ENCODE results near the gene OVAAL.

Gene OVAAL

DNA sequence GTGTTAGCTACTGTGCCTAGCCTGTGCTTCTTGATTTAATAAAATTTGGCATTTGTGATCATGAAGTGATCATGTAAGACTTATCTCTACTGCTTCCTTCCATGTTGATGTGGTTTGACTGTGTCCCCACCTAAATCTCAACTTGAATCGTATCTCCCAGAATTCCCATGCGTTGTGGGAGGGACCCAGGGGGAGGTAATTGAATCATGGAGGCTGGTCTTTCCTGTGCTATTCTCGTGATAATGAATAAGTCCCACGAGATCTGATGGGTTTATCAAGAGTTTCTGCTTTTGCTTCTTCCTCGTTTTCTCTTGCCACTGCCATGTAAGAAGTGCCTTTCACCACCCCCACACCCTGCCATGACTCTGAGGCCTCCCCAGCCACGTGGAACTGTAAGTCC, at the start of gene OVAAL:
Gene OVAAL (plus strand): TSS at position 301 of the 400 bp plus-strand sequence.
- no peak for DNase-seq

GRCh38 chr1:180510882-180511281, 47.9 kb upstream of the OVAAL start:
- DNase-seq: no peak

GRCh38 chr1:180513531-180513930, 45.2 kb upstream of the OVAAL start:
- no peak for DNase-seq

GRCh38 chr1:180515364-180515763, 43.4 kb upstream of the OVAAL start:
- DNase-seq: no peak

DNA sequence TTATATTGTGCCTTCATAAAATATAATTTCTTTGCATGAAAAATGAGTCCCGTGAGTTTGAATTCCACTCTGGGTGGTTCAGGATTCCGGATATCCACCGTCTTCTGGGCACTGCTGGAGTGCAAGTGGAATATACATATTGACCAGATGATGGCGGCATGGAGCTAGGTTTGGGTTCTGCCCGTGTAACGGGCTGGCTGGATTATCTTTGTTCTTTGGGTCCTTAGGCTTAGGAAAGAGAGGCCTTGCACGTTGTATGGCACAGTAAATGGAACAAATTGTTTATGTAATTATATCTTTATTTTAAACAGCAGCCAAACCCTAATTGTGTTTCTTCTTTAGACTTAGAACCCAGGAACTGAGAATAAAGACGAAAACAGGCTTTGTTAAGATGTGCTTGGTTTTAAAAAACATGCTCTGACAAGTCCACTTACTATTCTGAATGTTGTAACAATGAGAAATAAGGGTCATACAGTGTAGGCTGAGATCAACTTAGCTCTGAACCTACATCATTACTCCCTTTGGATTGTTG, 42.8 kb upstream of the OVAAL start:
- peak; percentile 70 for DNase-seq

DNA sequence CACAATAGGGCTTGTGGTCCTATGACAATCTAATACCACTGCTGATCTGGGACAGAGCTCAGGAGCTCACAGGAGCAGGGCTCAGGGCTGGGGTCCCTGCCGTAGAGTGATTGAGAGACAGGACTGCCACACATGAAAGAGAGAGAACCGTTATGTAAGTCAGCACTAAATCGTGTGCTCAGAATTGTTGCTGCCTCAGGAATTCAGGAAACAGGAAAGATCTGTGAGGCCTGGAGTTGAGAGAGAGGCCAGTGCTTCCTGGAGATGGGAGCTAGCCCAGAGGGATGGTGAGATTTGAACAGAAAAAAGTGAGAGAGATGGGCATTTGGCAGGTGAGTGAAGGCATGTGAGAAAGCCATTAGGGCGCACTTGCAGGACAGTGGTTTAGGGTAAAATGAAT, 38.9 kb upstream of the OVAAL start:
- no peak for DNase-seq

DNA sequence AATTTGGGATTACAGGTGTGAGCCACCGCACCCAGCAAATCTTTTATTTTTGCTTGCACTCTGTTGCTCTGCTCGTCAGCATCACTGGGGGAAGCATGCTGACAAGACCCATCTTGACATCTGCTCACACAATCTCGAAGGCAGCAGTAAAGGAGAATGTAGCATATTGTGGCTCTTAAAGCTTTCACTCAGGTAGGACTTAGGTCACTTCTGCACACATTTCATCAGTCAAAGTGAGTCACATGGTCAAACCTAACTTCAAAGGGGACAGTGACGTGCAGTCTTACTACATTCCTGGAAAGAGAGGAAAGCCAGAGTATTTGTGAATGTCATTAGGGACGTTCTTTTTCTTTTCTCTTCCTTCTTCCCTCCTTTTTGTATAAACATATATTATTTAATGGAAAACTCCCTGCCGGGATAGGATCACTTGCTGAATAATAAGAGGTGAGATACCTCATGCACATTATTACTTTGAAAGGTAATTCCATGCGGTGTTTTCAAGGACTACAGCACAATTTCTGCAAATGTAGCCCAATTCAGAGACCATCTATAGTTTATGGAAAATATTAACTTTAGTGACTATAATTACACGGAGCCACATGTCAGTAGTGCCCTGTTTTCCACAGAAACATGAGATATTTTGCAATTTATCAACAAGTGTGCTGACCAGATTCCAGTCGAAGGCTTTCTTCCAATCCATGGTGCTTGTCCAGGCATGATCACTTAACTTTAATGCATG, 37.1 kb upstream of the OVAAL start:
- no peak for DNase-seq

DNA sequence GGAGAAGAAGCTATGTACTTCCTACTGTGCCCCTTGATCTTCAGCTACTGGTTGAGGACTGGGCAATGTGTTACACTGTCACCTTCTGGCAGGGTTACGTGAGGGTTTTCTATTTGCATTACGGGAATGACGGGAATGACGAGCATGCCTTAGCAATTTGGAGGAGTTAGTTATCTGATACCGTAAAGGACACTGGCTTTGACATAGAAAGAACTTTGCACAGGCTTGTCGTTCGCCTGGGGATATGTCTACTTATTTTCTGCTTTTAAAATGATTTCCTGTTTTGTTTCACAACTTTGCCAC, 36.6 kb upstream of the OVAAL start:
- DNase-seq: no peak

DNA sequence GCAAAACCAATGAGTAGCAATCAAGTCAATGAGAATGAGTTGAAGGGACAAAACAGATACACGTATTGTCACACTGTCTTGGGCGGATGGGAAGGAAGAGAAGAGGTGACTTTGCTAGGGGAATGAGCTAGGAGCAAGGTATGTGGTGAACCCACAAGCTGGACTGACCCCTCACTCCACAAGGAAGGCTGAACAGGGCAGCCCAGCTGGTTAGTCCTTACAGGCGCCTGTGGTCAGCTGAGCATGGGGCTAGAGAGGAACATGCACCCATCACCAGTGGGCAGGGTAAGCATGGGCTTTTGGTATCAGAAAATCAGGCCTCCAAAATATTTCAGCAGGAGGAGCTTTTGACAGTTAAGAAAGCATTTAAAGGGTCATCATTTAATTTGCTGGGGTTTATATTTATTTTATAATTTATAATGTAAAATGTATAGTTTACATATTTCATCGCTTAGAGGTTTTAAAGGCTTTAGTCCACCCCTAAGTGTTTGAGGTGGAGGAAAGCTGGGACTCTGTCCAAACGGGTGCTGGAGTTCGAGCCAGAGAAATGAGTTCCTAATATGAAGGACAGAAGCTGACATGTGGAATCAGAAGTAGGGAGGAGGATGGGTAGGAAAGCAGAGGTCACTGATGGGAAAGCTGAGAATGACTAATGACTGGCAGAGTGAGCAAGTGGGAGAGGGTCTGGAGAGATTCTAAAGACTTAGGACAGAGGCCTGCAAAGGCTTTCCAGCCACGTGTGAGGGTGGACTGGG, 34.4 kb upstream of the OVAAL start:
- no peak for DNase-seq

DNA sequence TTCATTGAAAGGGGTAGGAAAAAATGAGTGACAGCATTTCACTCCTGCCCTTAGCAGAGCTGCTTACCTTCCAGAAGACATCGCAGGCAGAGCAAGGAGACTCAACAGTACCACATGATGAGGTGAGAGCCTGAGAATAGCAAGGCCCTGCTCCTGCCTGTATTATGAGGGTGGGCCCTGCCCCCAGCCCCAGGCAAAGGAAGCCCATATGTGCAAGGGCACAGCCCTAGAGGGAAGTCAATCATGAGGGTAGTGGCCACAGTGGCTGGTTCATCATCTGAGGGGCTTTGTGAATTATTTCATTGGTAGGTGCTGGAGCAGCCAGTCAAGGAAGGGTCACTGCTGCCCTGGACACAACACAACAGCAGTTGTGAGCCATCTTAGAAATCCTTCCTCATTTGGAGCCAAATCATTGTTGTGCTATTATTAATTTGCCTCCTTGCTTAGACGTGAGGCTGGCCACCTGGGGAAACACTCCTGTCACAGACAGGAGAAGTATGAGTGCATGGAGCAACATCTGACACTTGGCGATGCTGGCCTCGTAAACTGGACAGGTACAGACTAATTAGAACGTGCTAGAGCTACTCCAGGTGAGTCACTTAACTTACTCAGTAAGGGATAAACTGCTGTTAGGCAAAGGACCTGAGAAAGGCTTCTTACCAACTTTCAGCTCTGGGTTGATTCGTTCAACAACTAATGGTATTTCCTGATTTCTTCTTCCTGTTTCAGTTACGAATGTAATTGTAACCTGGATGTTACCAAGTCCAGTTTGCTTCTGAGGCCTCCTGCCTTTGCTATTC, 33.6 kb upstream of the OVAAL start:
- DNase-seq: no peak

- no peak for DNase-seq
These were observed 33.1 kb upstream of the OVAAL start for GRCh38 chr1:180525715-180526039.

DNA sequence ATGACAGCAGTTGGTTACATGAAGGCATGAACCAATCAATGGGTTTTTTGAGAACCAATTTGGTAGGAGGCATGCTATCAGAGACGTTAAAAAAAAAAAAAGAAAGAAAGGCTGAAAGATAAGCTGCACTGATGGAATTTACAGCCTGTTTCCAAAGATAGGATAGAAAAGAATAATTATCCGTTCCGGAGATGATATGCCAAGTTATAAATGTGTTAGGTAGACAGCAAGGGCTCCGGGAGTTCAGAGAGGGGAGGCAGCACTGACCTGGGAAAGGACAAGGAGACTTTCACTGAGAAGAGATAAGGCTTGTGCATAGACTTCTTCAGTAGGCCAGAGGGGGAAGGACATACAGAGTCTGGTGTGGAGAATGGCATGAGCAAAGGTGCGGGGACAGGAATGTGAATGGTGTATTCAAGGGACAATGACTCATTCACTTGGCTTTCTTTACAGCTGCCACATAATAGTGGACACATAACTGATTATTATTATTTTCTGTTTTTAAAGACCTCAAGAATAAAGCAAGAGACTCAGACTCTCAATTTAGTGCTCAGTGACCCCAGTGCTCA, 31.6 kb upstream of the OVAAL start:
- DNase-seq: no peak

DNA sequence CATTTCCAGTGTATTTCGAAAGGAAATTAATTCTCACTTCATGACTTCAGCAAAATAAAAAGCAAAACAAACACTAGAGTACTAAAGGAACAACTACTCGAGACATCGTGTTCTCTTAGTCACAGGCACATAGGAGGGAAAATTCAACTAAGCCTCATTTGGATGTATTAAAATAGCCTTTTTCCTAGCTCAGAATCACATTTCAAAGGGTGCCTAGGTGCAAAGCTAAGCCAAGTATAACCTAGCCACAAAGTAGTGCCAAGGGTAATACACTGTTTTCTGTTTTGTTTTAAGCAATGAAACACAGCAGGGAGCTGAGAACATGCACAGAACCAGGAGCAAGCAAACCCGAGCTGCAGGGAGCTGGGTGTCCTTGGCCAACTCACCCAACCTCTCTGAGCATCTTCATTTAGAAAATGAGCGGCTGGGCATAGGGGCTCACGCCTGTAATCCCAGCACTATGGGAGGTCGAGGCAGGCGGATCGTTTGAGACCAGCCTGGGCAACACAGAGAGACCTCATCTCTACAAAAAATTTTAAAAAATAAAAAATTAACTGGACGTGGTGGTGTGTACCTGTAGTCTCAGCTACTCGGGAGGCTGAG, 29.8 kb upstream of the OVAAL start:
- DNase-seq: no peak

DNA sequence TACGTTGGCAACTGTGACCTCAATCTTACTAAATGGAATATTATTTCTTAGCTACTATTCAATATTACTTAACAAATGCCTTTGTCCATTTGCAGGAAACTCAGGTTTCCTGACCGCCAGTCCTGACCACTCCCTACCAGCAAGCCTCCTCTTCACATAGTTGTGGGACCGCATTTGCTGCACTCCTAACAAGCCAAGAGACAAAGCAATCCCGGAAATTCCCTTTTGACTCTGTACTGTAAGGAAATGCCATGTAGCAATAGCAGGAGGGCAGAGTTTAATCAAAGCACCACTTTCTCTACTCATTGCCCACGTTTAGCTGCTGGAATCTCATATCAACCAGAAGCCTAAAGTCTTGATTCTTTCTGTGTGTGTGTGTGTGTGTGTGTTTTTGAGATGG, 28.3 kb upstream of the OVAAL start:
- no peak for DNase-seq

DNA sequence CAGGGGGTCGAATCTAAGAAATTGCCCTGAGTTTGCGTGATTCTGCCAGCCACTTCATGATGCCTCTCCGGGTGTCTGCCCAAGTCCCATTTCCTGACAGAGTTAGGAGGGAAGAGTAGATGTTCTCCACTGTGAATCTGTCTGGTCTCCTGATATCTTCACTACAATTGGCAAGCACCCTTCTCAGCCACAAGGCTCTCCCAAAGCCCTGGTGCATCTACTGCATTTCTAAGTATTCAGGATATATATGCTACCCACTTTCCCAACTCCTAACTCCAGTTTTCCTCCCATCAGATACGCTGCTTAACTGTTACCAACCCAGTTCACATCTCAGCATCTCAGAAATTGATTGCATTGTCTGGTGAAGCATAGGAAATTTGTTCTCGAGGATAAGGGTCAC, 25.9 kb upstream of the OVAAL start:
- no peak for DNase-seq

DNA sequence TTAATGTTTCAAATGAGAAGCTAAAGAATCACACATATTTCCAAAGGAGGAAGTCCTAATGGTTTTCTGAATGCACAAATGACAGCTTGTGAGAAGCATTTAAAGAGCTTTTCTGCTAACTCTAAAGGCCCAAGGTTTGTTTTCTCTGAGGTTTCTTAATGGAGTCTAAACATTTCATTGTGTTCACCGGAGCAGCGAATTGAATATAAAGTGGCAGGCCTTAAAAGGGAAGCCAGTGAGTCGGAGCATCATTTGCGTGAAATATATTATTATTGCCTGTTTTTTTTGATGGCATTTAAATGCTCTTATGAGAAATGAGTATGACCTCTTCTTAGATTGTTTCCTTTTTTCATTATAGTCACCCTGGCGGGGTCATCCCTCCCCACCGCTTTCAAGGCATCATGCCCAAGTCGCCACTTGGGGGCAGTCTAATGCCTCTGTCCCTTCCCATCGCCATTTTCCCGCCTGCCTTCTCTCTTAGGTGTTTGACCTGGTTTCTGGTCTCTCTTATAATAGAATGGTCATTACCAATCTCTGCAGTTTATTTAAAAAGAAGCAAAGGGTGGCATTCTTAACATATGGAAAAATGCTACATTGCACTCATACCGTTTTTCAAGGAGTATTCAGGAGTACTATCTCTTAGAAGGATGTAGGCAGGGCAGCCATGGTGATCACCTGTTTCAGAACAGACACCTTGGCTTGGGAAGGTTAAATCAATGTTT, 25.3 kb upstream of the OVAAL start:
- peak; percentile 83 for DNase-seq

- DNase-seq: no peak
These were observed 24.6 kb upstream of the OVAAL start for GRCh38 chr1:180534214-180534613.

DNA sequence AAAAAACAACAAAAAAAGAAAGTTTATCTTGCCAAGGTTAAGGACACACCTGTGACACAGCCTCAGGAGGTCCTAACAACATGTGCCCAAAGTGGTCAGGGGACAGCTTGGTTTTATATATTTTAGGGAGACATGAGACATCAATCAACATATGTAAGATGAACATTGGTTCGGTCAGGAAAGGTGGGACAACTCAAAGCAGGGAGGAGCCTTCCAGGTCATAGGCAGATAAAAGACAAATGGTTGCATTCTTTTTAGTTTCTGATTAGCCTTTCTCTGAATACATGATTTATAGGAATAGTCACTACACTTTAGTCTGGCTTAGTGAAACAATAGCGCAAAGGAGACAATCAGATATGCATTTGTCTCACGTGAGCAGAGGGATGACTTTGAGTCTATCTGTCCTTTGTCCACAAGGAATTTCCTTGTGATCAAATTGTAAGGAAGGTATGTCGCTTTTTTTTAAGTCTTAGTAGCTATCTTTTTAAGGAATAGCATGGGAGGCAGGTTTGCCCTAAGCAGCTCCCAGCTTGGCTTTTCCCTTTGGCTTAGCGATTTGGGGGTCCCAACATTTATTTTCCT, 23.3 kb upstream of the OVAAL start:
- no peak for DNase-seq

DNA sequence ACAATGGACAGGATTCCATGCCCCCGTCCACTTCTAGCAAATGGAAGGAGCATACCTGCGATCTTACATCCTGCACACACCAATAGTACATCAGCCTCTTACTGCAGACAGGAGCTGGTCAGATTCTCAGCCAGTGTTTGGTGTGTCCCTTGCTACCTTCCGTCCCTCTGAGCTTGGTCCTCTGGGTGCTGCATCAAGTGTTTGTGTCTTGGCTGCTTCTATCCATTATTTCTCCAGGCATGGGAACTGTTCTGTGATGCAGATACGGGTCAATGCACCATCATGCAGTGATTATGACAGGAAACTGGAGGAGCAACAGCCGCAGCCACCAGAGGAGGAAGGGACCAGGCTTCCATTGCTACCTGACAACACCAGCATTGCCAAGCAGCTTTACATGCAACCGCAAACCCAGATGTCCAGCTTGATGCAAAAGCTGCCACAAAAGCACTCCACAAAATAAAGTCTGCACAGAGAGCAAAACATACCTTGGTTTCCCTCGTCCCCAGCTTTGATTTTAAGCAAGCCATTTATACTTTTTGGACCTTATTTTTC, 21.9 kb upstream of the OVAAL start:
- no peak for DNase-seq

GRCh38 chr1:180539136-180539535, 19.6 kb upstream of the OVAAL start:
- DNase-seq: no peak
